GM19468 (cell line): ENCODE data around the gene WDR90.
A peak's percentile ranks its signal among the peaks of the same experiment; 100 is the strongest.

Experiments used
- ATAC-seq: cut with Tn5 transposase; IDR thresholded peaks from one replicate; pipeline ENCODE4 v1.9.1; 2021; ENCODE audit warnings: mild to moderate bottlenecking, moderate library complexity, moderate number of reproducible peaks; ENCODE audit not compliant: unreplicated experiment; ENCODE audit errors: extremely low read depth

WDR90 gene

GRCh38 chr16:637081-638018, 11.8 kb upstream of the WDR90 start:
- no peak for ATAC-seq

GRCh38 chr16:638034-638543, 11.1 kb upstream of the WDR90 start:
- ATAC-seq = no peak

GRCh38 chr16:638836-639235, 10.3 kb upstream of the WDR90 start:
- ATAC-seq = no peak

- ATAC-seq = no peak
These were observed 8.6 kb upstream of the WDR90 start for GRCh38 chr16:640614-641013.

GRCh38 chr16:641326-642188, 7.6 kb upstream of the WDR90 start, which contains the start of gene MCRIP2:
TSS of gene MCRIP2 (plus strand) at chr16:641828. CDS start at chr16:641992, 164 bp downstream.
- ATAC-seq = peak; percentile 24

GRCh38 chr16:642189-643049, 6.7 kb upstream of the WDR90 start:
- ATAC-seq = peak; percentile 1

- no peak for ATAC-seq
These were observed 6.2 kb upstream of the WDR90 start for GRCh38 chr16:643050-643368.

GRCh38 chr16:644556-644955, 4.6 kb upstream of the WDR90 start:
- no peak for ATAC-seq

- no peak for ATAC-seq
These were observed 3.1 kb upstream of the WDR90 start for GRCh38 chr16:645852-646678.

- no peak for ATAC-seq
These were observed 2.4 kb upstream of the WDR90 start for GRCh38 chr16:646679-647172.

GRCh38 chr16:647173-647902, 1.8 kb upstream of the WDR90 start:
- no peak for ATAC-seq

GRCh38 chr16:648071-648780, 939 bp upstream of the WDR90 start:
- no peak for ATAC-seq

GRCh38 chr16:649631-650030, 466 bp downstream of the WDR90 start:
- ATAC-seq = no peak

- no peak for ATAC-seq
These were observed 2.7 kb downstream of the WDR90 start for GRCh38 chr16:651844-652243.

- ATAC-seq = no peak
These were observed 3.5 kb downstream of the WDR90 start for GRCh38 chr16:652454-653305.

- no peak for ATAC-seq
These were observed 4.9 kb downstream of the WDR90 start for GRCh38 chr16:654034-654433.

- no peak for ATAC-seq
These were observed 8.3 kb downstream of the WDR90 start for GRCh38 chr16:657487-657886.
